Stomach (tissue), 9 donors: Measurements from ENCODE around the gene GPC6. TPM values are rescaled to one million over a fixed set of nuclear protein-coding genes. Genes with fewer than 3 reads are reported as not detected.

Experiments
- DNase-seq, 2 donors: peaks; one replicate each; pipeline versions ENCODE4 v3.0.0 to v3.0.0-alpha.2; 2013 to 2019
- H3K27ac ChIP-seq, 5 donors: fragments of 200-600 bp in 4 of 5; sonication (generic) in 4 of 5; one replicate each; pipeline ENCODE4 v1.5.1; 2013 to 2019; ENCODE audit warnings: mild to moderate bottlenecking in 1 of 5, moderate library complexity in 1 of 5
- H3K27me3 ChIP-seq, 3 donors: fragments of 200-600 bp; sonication (generic); one replicate each; pipeline ENCODE4 v1.5.1; 2017 to 2019; ENCODE audit warnings: mixed run types in 1 of 3
- H3K36me3 ChIP-seq, 4 donors: fragments of 200-600 bp; sonication (generic); 1 replicate in 3 of 4; 2 replicates in 1 of 4; pipeline ENCODE4 v1.5.1; 2016 to 2019
- H3K4me1 ChIP-seq, 4 donors: fragments of 200-600 bp; sonication (generic); one replicate each; pipeline ENCODE4 v1.5.1; 2016 to 2019
- H3K4me3 ChIP-seq, 4 donors: fragments of 200-600 bp; sonication (generic) in 3 of 4; one replicate each; pipeline ENCODE4 v1.5.1; 2016 to 2019; ENCODE audit warnings: mild to moderate bottlenecking in 1 of 4
- H3K9me3 ChIP-seq, 4 donors: fragments of 200-600 bp; sonication (generic); one replicate each; pipeline ENCODE4 v1.5.1; 2016 to 2019
- CTCF ChIP-seq, 7 experiments: fragments of 450-650 bp in 4 of 7; fragments of 200-600 bp in 3 of 7; sonication (generic) in 3 of 7; IDR thresholded peaks; one replicate each; pipeline ENCODE4 v1.5.1; 2016 to 2019; ENCODE audit warnings: antibody characterized with exemption in 7 of 7, control low read depth in 2 of 7, mild to moderate bottlenecking in 1 of 7
- EP300 ChIP-seq: sonication (generic); formaldehyde crosslinking; IDR thresholded peaks from one replicate; pipeline ENCODE4 v1.6.1; 2017; ENCODE audit warnings: antibody characterized with exemption
- POLR2A ChIP-seq, 4 donors: fragments of 450-650 bp; IDR thresholded peaks; one replicate each; pipeline ENCODE4 v1.6.1; 2016; ENCODE audit warnings: antibody characterized with exemption in 4 of 4, control low read depth in 2 of 4, mild to moderate bottlenecking in 1 of 4, moderate library complexity in 1 of 4
- POLR2AphosphoS5 ChIP-seq, 3 donors: sonication (generic); formaldehyde crosslinking; IDR thresholded peaks; one replicate each; pipeline ENCODE4 v1.6.1; 2016; ENCODE audit warnings: antibody characterized with exemption in 3 of 3
- WGBS, 5 donors: extraction: QIAGEN DNeasy Blood & Tissue Kit in 3 of 5; methylation state at CpG; one replicate each; pipeline versions ENCODE4 v1.1.5 to v1.1.7; 2013 to 2018; 5-methylcytosine and 5-hydroxymethylcytosine counted together
- intact Hi-C: fragments of 100-400 bp; cut with DNase I; formaldehyde crosslinking; loops from one replicate; pipeline ENCODE4 v1.15.1; 2023; ENCODE audit warnings: low total_unique reads
- polyA plus RNA-seq, 3 donors: library from polyadenylated mRNA; stranded (reverse); fragments of 200-250 nt; gene quantifications; one replicate each; pipeline ENCODE4 v1.2.3, GENCODE V29; 2013
- total RNA-seq, 5 donors: library from RNA; depleted of rRNA; stranded (reverse); fragments of >200 nt; gene quantifications; one replicate each; pipeline versions ENCODE4 v1.1.0 to v1.2.3, GENCODE V29; 2014 to 2016
- donor health status: healthy with polysubstance abuse.
- donor health status: Bipolar disorder and iron deficiency.
- donor health status: healthy.

GPC6 gene
- total and polyA plus RNA-seq, 8 donors: 0.70 to 52.7 (median 5.6) TPM

GRCh38 chr13:93810264-93810663 lies 583.7 kb downstream of the GPC6 start:
- WGBS, 5 donors: 36 to 54% (median 47%) methylated on average over 4 of the region's 4 CpGs
- H3K4me3 ChIP-seq: no peak overlapping the region
- no peaks in the 10 kb centered on the region for H3K4me1 ChIP-seq
- H3K36me3 ChIP-seq: no peaks in the 10 kb centered on the region
- no peaks in the 10 kb centered on the region for H3K27me3 ChIP-seq
- TF ChIP-seq POLR2AphosphoS5 (IDR thresholded peaks at IDR 0.05): no peak
- TF ChIP-seq POLR2A (IDR thresholded peaks at IDR 0.05): no peak
- TF ChIP-seq CTCF (IDR thresholded peaks at IDR 0.05): no peak
- TF ChIP-seq EP300: no peak
- intact Hi-C loops: no loop called here
- no peak for DNase-seq
- H3K27ac ChIP-seq: no peak overlapping the region
- no peaks in the 10 kb centered on the region for H3K9me3 ChIP-seq

GRCh38 chr13:93811071-93811737 lies 584.6 kb downstream of the GPC6 start:
- H3K9me3 ChIP-seq: no peaks in the 10 kb centered on the region
- WGBS, 5 donors: 52 to 62% (median 60%) methylated on average over 3 of the region's 3 CpGs
- H3K4me1 ChIP-seq: no peaks in the 10 kb centered on the region
- no peak for DNase-seq
- no peak overlapping the region for H3K4me3 ChIP-seq
- H3K36me3 ChIP-seq: no peaks in the 10 kb centered on the region
- H3K27me3 ChIP-seq: no peaks in the 10 kb centered on the region
- intact Hi-C loops: no loop called here
- TF ChIP-seq CTCF (IDR thresholded peaks at IDR 0.05) (no peak), POLR2A (IDR thresholded peaks at IDR 0.05) (no peak), EP300 (no peak), POLR2AphosphoS5 (IDR thresholded peaks at IDR 0.05) (no peak)
- H3K27ac ChIP-seq: no peak overlapping the region

- intact Hi-C loops: no loop called here
- H3K4me3 ChIP-seq: no peak overlapping the region
- no peaks in the 10 kb centered on the region for H3K4me1 ChIP-seq
- H3K27me3 ChIP-seq: no peaks in the 10 kb centered on the region
- TF ChIP-seq POLR2AphosphoS5 (IDR thresholded peaks at IDR 0.05) (no peak), POLR2A (IDR thresholded peaks at IDR 0.05) (no peak), EP300 (no peak), CTCF (IDR thresholded peaks at IDR 0.05) (no peak)
- DNase-seq: no peak
- WGBS, 5 donors: 68 to 81% (median 73%) methylated on average over 3 of the region's 3 CpGs
- no peaks in the 10 kb centered on the region for H3K36me3 ChIP-seq
- H3K9me3 ChIP-seq: no peaks in the 10 kb centered on the region
- no peak overlapping the region for H3K27ac ChIP-seq
Measured at GRCh38 chr13:93811738-93812112, 585.1 kb downstream of the GPC6 start.

GRCh38 chr13:93814658-93815057 lies 588.1 kb downstream of the GPC6 start:
- Histone ChIP-seq H3K9me3 (no peaks in the 10 kb centered on the region), H3K36me3 (no peaks in the 10 kb centered on the region), H3K4me3 (no peak overlapping the region), H3K4me1 (no peaks in the 10 kb centered on the region), H3K27me3 (no peaks in the 10 kb centered on the region), H3K27ac (no peak overlapping the region)
- no peak for DNase-seq
- 60 to 78% (median 69%) methylated on average over 3 of the region's 3 CpGs for WGBS, 5 donors
- TF ChIP-seq CTCF (IDR thresholded peaks at IDR 0.05) (no peak), POLR2AphosphoS5 (IDR thresholded peaks at IDR 0.05) (no peak), POLR2A (IDR thresholded peaks at IDR 0.05) (no peak), EP300 (no peak)
- intact Hi-C loops: no loop called here
